Uterus (tissue), 2 donors: ENCODE measurements around the gene EDN2.

Source experiments
- CTCF ChIP-seq, 4 experiments: fragments of 200-600 bp in 2 of 4; fragments of 450-650 bp in 2 of 4; sonication (generic) in 2 of 4; IDR thresholded peaks; one replicate each; pipeline ENCODE4 v1.5.1; 2016 to 2019; ENCODE audit warnings: antibody characterized with exemption in 4 of 4, mild to moderate bottlenecking in 2 of 4, moderate library complexity in 1 of 4
- POLR2A ChIP-seq, 2 donors: fragments of 450-650 bp; IDR thresholded peaks; one replicate each; pipeline ENCODE4 v1.6.1; 2016; ENCODE audit warnings: antibody characterized with exemption in 2 of 2, mild to moderate bottlenecking in 1 of 2, moderate library complexity in 1 of 2

DNA sequence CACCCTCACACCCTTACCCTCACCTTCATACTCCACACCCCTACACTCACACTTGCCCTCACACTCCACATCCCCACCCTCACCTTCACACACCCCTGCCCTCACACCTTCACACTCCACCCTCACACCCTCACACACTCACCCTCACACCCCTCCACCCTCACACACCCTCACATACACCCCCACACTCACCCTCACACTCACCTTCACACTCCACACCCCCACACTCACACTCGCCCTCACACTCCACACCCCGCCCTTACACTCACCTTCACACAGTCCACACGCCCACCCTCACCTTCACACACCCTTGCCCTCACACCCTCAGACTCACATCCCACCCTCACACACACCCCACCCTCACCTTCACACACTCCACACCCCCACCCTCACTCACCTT lies 43.6 kb upstream of the EDN2 start:
- no peak for TF ChIP-seq CTCF (IDR thresholded peaks at IDR 0.05)
- TF ChIP-seq POLR2A (IDR thresholded peaks at IDR 0.05) = no peak
